ENCODE results near the gene LPCAT1.

DNA sequence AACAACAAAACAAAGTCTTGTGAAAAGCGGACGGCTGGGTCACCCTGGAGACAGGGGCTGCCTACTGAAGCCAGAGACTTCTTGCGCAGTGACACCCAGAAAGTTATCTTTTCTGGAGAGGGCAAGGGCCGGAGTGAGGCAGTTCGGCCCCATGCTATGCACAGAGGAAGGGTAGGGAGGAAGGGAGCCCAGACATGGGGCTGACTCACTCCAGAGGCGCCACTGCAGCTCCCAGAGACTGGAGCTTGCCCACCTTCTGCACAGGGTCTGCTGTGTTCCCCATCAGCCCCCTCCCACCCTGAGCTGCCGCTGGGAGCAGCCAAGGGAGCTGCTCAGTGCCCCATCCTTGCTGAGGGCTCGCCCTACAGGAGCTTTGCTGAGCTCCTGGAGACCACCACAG, 91.9 kb downstream of the LPCAT1 start:
- TF ChIP-seq POLR2A (IDR thresholded peaks at IDR 0.05; ENCODE audit: low read depth, low read length) (no peak), POLR2AphosphoS5 (IDR thresholded peaks at IDR 0.05; ENCODE audit: low read depth, low read length) (no peak)
